HG03457 (cell line): ENCODE measurements around the gene YAF2.

Experiments
- ATAC-seq: cut with Tn5 transposase; IDR thresholded peaks from one replicate; pipeline ENCODE4 v1.9.1; 2021; ENCODE audit warnings: moderate number of reproducible peaks; ENCODE audit not compliant: unreplicated experiment

YAF2 gene

DNA sequence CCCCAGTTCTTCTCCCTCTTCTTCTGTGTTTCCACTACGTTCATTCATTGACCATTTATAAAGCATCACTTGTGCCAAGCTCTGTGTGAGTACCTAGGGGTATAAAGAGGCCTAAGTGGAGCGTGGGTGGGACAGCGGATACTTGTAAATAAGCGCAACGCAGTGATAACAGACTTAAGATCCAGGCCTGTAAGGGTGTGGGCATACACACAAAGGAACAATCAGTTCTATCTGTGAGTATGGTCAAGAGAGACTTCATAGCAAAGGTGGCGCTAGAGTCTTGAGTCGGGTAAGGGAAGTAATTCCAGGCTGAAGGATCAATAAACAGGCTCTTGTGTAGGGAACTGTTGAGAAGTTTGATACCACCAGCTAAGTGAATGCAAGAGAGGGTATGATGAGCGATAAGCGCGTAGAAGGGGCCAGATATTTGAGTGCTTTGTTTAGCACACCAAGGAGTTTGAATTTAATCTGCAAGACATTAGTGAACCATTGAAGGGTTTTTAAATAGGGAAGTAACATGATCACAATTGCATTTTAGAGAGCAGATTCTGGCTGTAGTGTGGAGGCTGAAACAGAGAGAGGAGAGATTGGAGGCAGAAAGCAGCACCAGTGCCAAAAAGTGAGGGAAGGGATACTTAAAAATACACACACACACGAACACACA lies 92.4 kb downstream of the YAF2 start:
- ATAC-seq = no peak

DNA sequence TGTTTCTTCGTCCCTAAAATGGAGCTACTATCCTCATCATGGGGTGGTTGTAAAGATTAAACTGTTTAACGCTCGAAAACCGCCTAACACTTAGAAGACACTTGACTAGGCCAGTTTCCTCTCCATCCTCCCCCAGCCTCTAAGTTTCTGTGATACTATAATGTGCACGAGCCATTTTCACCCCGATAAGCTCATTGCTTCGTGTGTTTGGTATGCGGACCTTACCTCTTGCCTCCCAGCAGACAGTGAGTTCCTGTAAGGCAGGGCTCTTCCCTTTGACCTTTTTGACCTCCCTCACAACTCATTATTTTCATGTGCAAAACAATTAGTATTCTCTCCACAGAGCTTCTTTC lies 92.9 kb downstream of the YAF2 start:
- peak; percentile 5 for ATAC-seq

DNA sequence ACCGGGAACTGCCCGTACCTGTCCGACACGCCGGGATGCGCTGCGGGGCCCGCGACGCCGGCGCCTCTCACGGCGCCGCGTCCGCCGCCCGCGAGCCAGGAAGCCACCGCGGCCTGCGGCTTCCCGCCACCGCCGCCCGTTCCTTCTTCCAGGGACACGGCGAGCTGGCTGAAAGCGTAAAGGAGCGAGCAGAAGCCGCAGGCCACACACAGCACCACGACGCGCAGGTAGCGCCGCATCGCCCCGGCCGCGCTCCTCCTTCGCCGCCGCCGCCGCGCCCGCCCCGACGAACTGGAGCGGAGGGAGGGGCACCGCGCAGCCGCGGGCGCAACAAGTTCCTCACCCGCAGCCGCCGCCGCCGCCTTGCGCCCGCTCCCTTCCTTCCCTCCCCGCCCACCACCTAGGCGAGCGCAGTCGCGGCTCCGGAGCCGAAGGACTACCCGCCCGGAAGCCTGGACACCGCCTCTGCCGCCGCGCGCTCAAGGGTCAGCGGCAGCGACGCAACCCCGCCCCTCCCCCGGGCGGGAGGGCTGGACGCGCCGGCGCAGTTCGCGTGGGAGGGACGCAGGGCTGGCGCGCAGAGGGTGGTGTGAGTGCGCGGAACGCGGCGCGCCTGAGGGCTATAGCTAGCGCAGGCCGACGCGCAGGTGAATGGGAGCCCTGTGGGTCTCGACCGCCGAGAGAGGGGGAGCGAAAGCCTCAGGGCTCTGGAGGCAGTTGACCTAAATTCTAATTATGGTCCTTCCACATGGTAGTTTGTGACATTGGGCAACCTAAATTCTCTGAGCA lies 93.4 kb downstream of the YAF2 start, which contains the start of gene GXYLT1:
Gene GXYLT1 (minus strand): TSS at position 467 of the 789 bp plus-strand sequence. CDS start 228 bp downstream, at position 239.
- peak; percentile 90 for ATAC-seq

DNA sequence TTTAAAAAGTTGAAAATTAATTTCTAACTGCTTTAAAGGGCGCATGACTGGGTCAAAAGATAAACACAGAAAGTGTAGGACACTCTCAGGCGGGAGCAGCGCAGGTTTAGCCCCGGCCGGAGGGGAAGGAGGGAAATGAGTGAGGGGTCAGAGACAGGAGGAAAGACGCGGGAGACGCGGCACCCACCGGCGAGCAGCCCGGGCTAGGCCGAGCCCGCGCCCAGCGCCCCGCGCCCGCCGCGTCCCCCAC lies 94.0 kb downstream of the YAF2 start:
- no peak for ATAC-seq

DNA sequence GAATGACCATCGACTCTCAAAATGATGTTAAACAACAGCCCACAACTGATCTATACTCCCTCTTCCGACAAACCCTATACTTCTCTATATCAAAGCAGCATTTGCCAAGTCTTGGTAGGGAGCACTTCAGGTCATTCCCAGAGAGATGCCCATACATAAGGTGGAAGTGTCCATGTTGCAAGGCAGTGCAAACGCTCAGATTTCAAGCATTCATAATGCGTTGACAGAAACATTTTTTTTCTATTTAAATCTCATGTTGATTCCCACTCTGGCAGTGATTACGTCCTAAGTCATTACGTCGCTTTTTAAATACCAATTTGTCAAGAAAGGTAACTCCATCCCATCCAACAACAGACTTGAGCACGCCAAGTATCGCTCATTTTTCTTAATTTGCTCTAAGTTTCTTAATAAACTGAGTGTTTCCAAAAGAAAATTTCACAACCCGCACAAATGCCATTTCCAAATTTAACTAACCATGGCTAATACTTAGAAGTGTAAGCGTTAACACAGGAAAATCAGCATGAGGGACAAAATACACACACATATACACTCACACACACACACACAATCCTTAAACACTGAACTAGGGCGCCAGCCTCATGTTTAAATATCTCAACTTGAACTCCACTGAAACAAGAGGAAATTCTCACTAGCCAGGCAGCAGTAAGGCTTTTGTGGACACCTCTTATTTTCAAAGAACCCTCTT lies 94.4 kb downstream of the YAF2 start:
- no peak for ATAC-seq

DNA sequence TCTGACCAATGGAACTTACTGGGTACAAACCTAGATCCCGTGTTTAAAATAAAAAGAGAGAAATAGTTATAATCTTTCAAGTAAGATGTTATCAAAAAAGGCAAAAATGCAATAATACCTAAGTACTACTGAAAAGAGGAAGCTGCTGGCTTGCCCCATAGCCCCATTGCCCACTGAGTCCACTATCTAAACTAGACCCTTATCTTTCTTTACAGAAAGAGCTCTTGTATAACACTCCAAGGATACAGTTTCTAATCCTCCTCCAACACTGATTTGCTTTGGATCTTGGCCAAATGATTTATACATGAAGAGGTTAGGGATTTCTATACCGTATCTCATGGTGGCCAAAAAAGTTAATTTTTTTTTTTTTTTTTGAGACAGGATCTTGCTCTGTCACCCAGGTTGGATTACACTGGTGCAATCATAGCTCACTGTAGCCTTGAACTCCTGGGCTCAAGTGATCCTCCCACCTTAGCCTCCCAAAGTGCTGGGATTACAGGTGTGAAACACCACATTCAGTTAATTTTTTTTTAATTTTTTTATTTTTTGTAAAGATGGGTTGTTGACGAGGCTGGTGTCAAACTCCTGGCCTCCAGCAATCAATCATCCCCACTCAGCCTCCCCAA lies 96.0 kb downstream of the YAF2 start:
- ATAC-seq = no peak

DNA sequence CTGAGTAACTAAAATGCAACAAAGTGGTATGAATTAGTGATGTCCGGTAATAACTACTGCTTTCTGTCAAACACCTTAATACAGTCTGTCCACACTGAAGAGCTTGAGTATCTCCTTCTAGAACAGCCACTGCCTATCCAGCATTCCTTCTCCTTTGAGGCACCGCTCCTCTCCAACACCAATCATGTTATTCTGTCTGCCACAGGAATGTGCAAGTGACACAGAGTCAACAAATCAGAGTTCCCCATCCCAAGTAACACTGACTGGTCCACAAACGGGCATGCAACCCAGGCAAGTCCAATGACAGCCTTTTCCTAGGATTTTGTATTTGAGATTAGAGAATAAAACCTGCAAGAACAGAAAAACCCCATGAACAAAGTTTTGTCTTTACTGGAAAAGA lies 97.1 kb downstream of the YAF2 start:
- no peak for ATAC-seq

DNA sequence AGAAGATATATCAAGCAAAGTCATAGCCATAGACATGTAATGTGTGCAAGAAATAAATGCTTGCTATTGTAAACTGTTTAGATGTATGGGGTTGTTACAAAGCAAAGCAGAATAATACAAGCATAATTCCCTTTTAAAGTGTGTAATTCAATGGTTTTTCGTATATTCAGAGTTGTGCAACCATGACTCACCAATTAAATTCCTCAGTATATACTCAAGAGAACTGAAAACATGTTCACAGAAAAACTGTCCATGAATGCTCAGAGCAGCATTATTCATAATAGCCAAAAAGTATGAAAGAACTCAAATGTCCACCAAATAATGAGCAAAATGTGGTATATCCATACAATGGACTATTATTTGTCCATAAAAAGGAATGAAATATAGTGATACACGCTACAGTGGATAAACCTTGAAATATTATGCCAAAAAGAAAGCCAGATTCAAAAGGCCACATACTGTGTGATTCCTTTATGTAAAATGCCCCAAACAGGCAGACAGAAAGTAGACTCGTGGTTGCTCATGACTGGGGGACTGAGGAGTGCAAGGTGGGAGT lies 102.7 kb downstream of the YAF2 start:
- no peak for ATAC-seq

DNA sequence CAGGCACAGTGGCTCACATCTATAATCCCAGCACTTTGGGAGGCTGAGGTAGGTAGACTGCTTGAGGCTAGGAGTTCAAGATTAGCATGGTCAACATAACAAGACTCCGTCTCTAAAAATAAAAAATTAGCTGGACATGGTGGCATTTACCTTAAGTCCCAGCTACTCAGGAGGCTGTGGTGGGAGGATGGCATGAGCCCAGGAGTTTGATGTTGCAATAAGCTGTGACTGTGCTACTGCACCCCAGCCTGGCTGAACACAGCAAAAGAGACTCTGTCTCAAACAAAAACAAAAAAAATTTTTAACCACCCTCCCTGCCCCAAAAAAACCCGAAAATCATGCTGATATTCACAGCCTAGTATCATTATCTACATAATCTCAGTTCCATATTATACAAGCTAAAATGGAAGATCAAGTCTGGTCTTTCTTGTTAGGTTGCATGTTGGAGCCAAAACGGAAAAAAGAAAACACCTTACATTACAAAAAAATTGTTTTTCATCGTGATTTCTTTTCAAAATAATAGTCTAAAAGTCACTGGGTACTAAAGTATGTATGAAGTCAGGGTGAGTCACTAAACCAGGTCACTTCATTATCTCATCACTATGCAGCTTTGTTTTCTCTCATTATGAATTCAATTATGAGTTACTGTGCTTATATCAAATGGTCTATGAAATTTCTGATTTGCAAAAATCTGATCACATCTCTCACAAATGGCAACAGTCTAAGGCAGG lies 107.2 kb downstream of the YAF2 start:
- ATAC-seq = no peak

DNA sequence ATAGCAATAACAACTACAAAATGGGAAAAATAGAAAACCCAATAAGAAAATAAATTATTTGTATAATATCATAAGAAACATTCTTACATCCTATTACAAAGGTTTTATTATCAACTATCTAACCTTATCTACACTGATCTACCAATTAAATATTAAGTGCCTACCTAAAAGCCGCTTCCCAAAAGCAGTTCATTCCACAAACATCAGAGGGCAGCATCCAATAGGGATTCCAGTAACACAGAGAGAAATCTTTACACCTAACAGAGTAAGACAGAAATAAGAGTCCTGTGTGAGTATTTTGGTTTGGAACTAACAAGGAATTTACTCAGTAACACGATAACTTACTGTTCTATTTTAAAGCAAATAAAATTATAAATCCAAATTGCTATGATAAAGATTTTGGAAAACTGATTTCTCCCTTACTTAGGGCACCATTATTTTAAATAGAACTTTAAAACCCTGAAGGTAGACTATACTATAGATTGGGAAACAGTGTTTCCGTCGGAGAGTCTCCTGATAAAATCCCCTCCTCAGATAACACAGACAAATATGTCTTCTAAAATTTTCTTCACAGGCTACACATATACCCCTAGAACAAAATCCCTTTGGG lies 108.3 kb downstream of the YAF2 start:
- no peak for ATAC-seq

DNA sequence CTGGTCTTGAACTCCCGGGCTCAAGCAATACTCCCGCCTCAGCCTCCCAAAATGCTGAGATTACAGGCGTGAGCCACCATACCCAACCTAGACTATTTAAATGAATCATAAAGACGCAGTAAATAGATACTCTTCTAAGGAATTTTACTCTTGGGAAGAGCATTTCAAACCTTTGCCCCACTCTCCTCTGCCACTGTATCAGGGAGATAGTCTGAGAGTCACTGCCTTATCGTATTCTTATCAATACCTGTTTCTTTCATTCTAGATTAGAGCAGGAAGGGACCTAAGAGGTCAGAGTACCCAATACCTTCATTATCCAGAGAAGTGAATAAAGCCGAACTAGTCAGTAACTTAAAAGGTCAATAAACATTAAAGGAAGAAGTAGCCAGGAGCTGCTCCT lies 109.2 kb downstream of the YAF2 start:
- no peak for ATAC-seq

DNA sequence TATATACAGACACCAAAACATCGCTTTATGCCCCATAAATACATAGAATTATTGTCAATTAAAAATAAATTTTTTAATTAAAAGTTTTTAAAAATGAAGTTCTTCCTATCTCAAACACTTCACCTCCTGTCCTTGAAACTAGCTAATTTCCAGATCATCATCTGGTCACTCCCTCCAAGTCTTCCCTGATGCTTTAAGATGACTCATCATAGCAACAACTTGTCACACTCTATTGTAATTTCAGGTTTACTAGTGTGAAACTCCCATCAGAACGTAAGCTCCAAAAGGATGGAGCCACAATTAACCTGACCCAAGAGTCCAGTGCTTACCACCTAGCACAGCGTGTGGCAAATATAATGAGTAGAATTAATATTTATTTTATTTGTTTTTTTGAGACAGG lies 109.7 kb downstream of the YAF2 start:
- ATAC-seq = no peak

DNA sequence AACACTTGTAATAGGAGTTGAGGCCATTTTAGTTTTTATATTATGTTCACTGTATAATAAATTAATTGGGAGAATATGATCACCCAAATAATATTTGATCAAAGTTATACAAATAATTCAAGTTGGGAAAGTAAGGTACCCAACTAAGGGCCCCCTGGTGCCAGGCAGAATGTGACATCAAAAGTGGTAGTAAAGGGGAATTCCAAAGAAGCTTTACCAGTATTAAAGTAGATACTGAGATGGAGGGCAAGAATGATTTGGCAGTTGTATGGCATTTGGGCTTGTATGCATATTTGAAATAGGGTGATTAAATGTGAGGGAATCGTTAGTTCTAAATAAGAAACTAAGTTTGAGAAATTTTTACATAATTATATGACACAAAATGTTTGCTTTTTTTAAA lies 111.1 kb downstream of the YAF2 start:
- ATAC-seq = no peak

DNA sequence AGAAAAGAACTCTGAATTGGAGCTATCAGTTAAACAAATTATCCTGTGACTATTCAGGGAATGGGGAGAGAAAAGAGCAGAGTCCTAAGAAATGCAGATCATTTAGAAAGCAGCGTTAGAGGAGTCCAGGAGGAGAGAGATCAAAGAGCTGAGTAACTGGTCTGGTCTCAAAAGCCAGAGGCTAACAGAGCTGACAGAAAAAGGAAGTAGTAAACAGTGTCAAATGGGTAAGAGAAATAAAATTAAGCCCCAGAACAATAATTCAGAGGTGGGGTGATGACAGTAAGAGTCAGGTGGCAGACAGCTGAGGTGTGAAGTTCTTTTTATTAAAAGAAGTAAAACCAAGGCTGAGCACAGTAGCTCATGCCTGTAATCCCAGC lies 112.7 kb downstream of the YAF2 start:
- no peak for ATAC-seq

DNA sequence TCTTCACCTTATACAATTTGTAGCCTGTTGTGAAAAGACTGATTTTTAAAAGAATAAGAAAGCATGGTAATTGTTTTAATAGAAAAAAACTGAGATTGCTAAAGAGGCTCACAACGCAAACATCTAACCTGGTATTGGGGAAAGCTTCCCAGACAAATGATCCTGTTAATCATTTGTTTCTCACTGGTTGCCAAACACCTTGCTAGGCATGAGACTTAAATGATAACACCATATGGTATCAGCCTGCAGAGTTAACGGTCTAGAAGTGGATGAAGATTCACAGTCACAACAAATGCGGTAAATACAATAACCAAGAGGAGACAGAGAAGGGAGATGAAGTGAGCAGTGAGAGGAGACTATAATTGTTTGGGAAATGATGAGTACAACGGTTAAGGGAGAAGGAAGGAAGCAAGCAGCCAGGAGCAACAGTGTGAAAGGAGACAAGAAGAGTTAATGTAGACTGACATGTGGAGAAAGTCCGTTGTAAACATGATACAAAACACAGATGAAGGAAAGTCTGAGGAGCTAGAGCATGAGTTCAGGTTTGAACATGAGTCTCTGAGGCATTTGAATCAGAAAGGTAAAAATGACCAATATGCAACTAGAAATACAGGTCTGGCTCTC lies 113.2 kb downstream of the YAF2 start:
- ATAC-seq = no peak

DNA sequence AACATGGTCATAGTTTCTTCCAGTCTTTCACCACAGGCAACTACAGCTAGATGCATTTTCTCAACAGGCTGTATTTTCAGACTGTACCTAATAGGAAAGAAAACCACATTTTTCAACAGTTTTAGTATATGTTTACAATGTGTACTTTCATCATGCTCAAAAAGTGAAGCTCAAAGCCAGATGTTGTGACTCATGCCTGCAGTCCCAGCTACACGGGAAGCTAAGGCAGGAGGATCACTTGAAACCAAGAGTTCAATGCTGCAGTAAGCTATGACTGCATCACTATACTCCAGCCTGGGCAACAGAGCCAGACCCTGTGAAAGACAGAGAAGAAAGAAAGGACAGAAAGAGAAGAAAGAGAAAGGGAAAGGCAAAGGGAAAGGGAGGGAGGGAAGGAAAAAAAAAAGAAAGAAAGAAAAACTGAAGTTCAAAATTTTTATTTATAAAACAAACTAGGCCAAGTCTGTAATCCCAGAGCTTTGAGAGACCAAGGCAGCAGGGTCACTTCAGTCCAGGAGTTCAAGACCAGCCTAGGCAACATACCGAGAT lies 118.9 kb downstream of the YAF2 start:
- no peak for ATAC-seq

DNA sequence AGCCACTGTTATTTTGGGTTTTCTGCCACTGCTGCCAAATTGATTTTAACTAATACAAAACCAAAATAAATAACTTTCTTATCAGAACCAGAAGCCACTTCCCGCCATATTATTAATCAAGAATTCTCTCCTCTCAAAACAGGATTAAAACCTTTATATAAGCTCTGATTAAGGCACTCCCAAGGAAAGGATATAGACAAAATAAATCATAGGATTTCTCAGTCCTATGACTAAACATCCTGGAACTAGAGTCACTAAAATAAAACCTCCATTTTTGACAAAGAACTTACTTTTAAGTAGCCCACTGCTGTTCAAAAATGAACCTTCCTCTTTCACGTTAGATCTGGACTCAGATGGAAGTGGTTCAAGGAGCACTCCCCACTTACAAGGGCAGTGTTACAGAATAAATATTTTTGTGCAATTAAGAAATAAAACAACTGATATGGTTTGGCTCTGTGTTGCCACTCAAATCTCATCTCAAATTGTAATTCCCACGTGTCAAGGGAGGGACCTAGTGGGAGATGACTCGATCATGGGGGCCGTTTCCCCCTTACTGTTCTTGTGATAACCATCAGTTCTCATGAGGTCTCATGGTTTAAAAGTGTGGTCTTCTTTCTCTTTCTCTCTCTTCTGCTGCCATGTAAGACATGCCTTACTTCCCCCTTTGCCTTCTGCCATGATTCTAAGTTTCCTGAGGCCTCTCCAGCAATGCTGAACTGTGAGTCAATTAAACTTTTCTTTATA lies 119.7 kb downstream of the YAF2 start:
- ATAC-seq = no peak

DNA sequence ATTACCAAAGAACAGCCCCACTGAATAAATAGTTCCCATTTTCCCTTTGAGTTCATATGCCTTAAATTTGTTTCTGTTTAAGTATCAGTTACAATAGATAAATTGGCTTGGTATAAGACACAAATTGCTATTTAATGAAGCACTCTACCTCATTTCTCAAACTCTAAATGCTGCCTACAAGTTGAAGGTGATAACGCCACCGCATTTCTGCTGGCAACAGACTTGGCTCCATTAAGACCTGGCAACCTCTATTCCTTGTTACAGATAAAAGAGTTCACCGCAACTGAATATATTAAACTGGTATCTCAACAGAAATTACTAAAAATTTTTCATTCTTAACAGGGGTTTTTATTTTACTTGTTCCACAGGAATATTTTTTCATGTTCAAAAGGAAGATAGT lies 129.0 kb downstream of the YAF2 start:
- ATAC-seq = no peak
